Right renal cortex interstitium (tissue), 3 donors: ENCODE data around the gene CCR9. TPM values are rescaled to one million over a fixed set of nuclear protein-coding genes. Genes with fewer than 3 reads are reported as not detected.

Source experiments
- DNase-seq, 3 donors: peaks; one replicate each; pipeline ENCODE4 v3.0.0-alpha.2; 2013; ENCODE audit warnings: low read depth in 3 of 3, low spot score in 2 of 3
- polyA plus RNA-seq, 3 donors: library from polyadenylated mRNA; unstranded; fragments of 120-200 nt; gene quantifications; one replicate each; pipeline ENCODE4 v1.2.1, GENCODE V29; 2013; ENCODE audit not compliant: insufficient read length in 3 of 3

Gene CCR9
- polyA plus RNA-seq, 3 donors = 0.11 to 0.12 TPM; not detected in 1

- no peak for DNase-seq
Observed at GRCh38 chr3:45950686-45951600, 64.6 kb downstream of the CCR9 start.

- no peak for DNase-seq
Observed at GRCh38 chr3:45951946-45952345, 65.6 kb downstream of the CCR9 start.

- DNase-seq = no peak
Observed at GRCh38 chr3:45952456-45952855, 66.1 kb downstream of the CCR9 start.

Other genes with a start within 250 kb of the CCR9 start
- 10 to 100 TPM; 58.6 to 61.4 (median 58.8) TPM for gene SACM1L, start 197.1 kb upstream of the CCR9 start, polyA plus RNA-seq
- under 1 TPM; 0.07 to 0.18 (median 0.12) TPM for gene SLC6A20, start 90.0 kb upstream of the CCR9 start, polyA plus RNA-seq
- 10 to 100 TPM; 61.9 to 73.8 (median 71.6) TPM for gene LZTFL1, start 44.4 kb upstream of the CCR9 start, polyA plus RNA-seq
- gene CXCR6, start 56.9 kb downstream of the CCR9 start, polyA plus RNA-seq = under 1 TPM; 0.19 to 0.28 (median 0.27) TPM
- 10 to 100 TPM; 16.7 to 18.5 (median 18.5) TPM for gene FYCO1, start 109.3 kb downstream of the CCR9 start, polyA plus RNA-seq
- gene XCR1, start 140.9 kb downstream of the CCR9 start, polyA plus RNA-seq = under 1 TPM; 0.12 to 0.26 (median 0.18) TPM